GM06990 (cell line): ENCODE data around the gene ADGRD2.

Experiments used
- DNase-seq: peaks from one replicate; pipeline ENCODE4 v3.0.0-alpha.2; 2011; ENCODE audit not compliant: insufficient read length; ENCODE audit errors: extremely low read depth
- H3K27me3 ChIP-seq: replicated peaks from 2 replicates; pipeline ENCODE4 v1.6.0; 2011; ENCODE audit warnings: low read length; ENCODE audit not compliant: control insufficient read depth, insufficient read depth
- H3K36me3 ChIP-seq: 2 replicates; pipeline ENCODE4 v1.5.1; 2011; ENCODE audit warnings: low read length; ENCODE audit not compliant: control insufficient read depth, insufficient read depth
- H3K4me3 ChIP-seq: replicated peaks from 2 replicates; pipeline ENCODE4 v1.5.1; 2011; ENCODE audit warnings: low read depth, mild to moderate bottlenecking, control low read depth, low read length
- CTCF ChIP-seq: IDR thresholded peaks from 2 replicates; pipeline ENCODE4 v1.5.1; 2011; ENCODE audit warnings: low read length, control low read depth, mild to moderate bottlenecking, inconsistent platforms; ENCODE audit not compliant: insufficient read depth, poor library complexity, severe bottlenecking

The ADGRD2 gene

DNA sequence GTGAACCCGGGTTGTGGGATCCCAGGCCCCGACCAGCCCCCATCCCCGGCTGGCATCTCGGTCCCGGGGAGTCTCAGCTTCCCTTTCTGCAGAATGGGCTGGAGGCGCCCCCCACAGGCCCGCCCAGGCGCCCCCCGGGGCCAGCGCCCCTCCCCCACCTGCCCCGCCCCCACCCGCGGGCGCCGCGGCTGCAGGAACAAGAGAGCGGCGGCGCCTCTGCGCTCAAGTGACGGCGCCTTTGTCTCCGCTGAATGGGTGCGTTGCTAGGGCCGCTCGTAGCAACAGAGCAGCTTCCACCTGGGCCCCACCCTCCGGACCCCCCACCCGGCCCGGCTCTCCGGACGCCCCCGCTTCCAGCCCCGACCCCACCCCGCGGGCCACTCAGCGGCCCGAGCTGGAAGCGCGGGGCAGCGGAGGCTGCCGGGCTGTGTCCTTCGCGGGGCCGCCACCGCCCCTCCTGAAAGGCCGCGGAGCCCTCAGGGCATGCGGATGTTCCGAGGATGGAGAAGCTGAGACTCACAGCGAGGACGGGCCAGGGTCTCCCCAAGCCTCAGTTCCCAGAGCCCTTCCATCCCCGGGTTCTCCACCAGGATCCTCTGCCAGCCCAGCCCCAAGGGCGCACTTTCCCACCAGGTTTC is 27.5 kb downstream of the ADGRD2 start:
- Histone ChIP-seq H3K4me3 (no peak overlapping the region), H3K27me3 (peaks cover 2% of the 10 kb centered on the region)
- no peak for TF ChIP-seq CTCF

GRCh38 chr9:124478354-124478753 is 28.1 kb downstream of the ADGRD2 start:
- peaks cover 2% of the 10 kb centered on the region for H3K27me3 ChIP-seq
- no peak for TF ChIP-seq CTCF
- DNase-seq = no peak
- H3K36me3 ChIP-seq = no peaks in the 10 kb centered on the region
- H3K4me3 ChIP-seq = no peak overlapping the region

More for the DNA sequence above, 27.5 kb downstream of the ADGRD2 start:
- DNase-seq = no peak
- H3K36me3 ChIP-seq = no peaks in the 10 kb centered on the region

- H3K4me3 ChIP-seq = no peak overlapping the region
- no peak for TF ChIP-seq CTCF
- H3K27me3 ChIP-seq = peaks cover 2% of the 10 kb centered on the region
- no peak for DNase-seq
- no peaks in the 10 kb centered on the region for H3K36me3 ChIP-seq
Observed at GRCh38 chr9:124479371-124479770, 29.1 kb downstream of the ADGRD2 start.

DNA sequence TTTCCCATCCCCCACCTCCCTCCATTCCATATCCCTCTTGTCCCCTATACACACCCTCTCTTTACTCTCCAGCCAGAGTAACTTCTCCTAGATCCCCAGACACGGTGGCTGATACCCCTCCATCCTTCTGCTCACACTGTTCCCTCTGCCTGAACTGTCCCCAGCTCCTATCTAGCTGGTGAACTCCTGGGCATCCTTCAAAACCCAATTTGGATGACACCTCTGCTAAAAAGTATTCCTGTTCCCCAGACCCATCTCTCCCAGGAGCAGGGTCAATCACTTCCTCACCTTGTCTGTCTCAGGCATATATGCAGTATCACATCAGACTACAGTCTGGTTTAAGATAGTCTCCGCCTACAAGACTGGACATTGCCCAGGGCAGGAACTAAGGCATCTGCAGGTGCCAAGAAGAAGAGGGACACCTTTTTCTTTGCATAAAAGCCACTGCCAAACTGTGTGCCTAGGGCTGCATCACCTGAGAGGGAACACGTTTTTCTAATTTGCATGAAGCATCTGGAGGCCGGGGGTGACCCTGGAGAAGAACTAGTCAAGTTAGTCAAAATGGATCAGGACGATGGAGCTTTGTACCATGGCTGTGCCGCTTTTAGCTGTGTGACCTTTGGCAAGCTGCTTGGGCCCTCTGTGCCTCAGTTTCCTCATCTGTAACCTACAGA is 29.8 kb downstream of the ADGRD2 start:
- Histone ChIP-seq H3K27me3 (peaks cover 2% of the 10 kb centered on the region), H3K4me3 (no peak overlapping the region), H3K36me3 (no peaks in the 10 kb centered on the region)
- DNase-seq = no peak
- TF ChIP-seq CTCF = no peak

DNA sequence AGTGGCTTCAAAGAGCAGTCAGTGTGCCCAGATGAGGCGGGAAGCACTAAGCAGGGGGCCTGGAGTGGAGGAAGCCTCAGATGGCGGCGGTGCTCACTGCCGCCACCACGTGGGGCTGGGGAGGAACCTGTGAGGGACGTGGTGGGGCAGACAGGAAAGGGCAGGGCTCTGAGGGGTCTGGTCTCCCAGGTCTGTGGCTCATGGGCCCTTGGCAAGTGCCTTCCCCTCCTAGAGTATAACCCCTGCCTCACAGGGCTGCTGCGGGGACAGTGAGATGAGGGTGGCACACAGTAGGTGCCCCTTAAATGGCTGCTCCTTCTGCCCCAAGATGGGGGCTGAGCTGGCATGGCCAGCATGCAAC is 30.4 kb downstream of the ADGRD2 start:
- DNase-seq = peak; percentile 42
- peak; percentile 85 for TF ChIP-seq CTCF

More for the DNA sequence above, 30.4 kb downstream of the ADGRD2 start:
- Histone ChIP-seq H3K27me3 (peaks cover 2% of the 10 kb centered on the region), H3K4me3 (no peak overlapping the region), H3K36me3 (no peaks in the 10 kb centered on the region)
